GM19324 (cell line): ENCODE data around the gene FFAR1.

Source experiments
- ATAC-seq: cut with Tn5 transposase; IDR thresholded peaks from one replicate; pipeline ENCODE4 v1.9.1; 2021; ENCODE audit warnings: mild to moderate bottlenecking, moderate library complexity; ENCODE audit not compliant: unreplicated experiment, low FRiP score

The FFAR1 gene

DNA sequence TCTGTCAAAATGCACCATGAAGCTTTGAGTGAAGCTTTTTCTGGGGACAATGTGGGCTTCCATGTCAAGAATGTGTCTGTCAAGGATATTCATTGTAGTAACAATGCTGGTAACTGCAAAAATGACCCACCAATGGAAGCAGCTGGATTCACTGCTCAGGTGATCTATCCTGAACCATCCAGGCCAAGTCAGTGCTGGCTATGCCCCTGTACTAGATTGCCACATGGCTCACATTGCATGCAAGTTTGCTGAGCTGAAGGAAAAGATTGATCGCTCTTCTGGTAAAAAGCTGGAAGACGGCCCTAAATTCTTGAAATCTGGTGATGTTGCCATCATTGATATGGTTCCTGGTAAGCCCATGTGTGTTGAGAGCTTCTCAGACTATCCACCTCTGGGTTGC lies 35.8 kb downstream of the FFAR1 start:
- no peak for ATAC-seq

- ATAC-seq = no peak
Measured at GRCh38 chr19:35388277-35389054, 40.8 kb downstream of the FFAR1 start.

GRCh38 chr19:35389192-35389861 lies 41.6 kb downstream of the FFAR1 start:
- ATAC-seq = no peak

DNA sequence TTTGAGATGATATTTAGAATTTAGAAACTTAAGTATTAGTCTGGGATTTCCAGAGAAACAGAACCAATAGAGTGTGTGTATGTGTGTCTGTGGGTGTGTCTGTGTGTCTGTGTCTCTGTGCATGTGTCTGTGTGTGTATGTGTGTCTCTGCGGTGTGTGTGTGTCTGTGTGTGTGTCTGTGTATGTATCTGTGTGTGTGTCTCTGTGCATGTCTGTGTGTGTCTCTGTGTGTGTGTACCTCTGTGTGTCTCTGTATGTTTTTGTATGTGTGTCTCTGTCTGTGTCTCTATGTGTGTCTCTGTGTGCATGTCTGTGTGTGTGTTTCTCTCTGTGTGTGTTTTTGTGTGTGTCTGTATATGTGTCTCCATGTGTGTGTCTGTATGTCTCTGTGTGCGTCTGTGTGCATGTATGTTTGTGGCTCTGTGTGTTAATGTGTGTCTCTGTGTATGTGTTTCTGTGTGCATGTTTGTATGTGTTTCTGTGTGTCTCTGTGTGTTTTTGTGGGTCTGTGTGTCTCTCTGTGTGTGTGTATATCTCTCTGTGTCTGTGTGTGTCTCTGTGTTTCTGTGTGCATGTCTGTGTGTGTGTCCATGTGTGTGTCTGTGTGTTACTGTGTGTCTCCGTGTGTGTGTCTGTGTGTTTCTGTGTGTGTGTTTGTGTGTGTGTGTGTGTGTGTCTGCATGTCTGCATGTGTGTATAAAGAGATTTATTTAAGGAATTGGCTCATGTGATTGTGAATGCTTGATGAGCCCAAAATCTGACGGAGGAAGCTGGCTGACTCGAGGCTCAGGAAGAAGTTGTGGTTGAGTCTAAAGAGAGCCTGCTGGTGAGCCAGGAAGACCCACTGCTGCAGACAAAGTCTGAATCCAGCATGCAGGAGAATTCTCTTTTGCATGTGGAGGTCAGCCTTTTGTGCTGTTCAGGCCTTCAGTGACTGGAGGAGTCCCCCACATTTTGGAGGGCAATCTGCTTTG lies 45.3 kb downstream of the FFAR1 start:
- no peak for ATAC-seq

DNA sequence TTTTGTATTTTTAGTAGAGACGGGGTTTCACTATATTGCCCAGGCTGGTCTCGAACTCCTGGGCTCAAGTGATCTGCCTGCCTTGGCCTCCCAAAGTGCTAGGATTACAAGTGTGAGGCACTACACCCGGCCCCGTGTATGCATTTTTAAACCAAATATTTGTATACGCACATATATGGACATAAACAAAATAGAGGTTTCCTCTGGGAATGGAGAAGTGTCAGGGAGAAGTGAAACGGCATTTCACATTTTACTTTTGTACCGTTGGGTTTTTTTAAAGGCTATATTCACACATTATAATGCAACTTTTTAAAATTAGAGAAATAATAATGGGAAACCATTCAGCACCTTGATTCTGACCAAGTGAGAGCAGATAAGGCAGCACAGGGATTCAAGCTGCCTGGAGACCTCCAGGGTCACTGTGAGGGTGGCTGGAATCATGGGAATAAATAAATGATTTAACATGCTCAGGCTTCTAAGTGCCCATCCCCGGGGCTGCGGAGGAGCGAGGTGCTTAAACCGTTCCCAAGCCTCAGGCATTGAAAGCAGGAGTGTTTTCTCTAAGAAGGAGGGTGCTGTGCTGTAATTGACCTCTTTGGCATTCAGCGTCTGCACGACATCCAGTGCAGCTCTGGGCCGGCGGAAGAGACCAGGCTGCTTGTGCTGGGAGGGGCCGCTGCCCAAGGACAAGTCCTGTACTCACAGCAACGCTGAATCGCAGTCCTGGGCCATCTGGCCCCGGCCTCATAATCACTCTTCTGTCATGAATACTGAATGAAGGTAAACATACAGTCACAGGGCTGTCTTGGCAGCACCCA lies 47.9 kb downstream of the FFAR1 start:
- no peak for ATAC-seq

GRCh38 chr19:35396240-35396885 lies 48.7 kb downstream of the FFAR1 start:
- no peak for ATAC-seq

GRCh38 chr19:35397064-35397463 lies 49.4 kb downstream of the FFAR1 start:
- ATAC-seq = no peak
